Left renal cortex interstitium (tissue), 4 donors: Measurements from ENCODE around the gene CLEC4A. TPM values are rescaled to one million over a fixed set of nuclear protein-coding genes. Genes with fewer than 3 reads are reported as not detected.

Experiments used
- polyA plus RNA-seq, 4 donors: library from polyadenylated mRNA; unstranded; fragments of 120-200 nt; gene quantifications; one replicate each; pipeline ENCODE4 v1.2.1, GENCODE V29; 2013; ENCODE audit not compliant: insufficient read length in 4 of 4

Gene CLEC4A
- polyA plus RNA-seq, 4 donors = 1.3 to 3.5 (median 2.1) TPM

Other genes with a start within 250 kb of the CLEC4A start
- gene SLC2A3, start 187.4 kb upstream of the CLEC4A start, polyA plus RNA-seq = 10 to 100 TPM; 12.3 to 21.4 (median 17.8) TPM
- gene FOXJ2, start 90.9 kb upstream of the CLEC4A start, polyA plus RNA-seq = 10 to 100 TPM; 19.8 to 25.7 (median 20.9) TPM
- 1 to 10 TPM; 2.2 to 4.6 (median 3.2) TPM for gene C3AR1, start 57.3 kb upstream of the CLEC4A start, polyA plus RNA-seq
- gene NECAP1, start 41.3 kb upstream of the CLEC4A start, polyA plus RNA-seq = 10 to 100 TPM; 27.6 to 34.0 (median 31.1) TPM
- under 1 TPM in 1 of 4 donors, not detected in 3; 0.11 TPM for gene ZNF705A, start 33.4 kb downstream of the CLEC4A start, polyA plus RNA-seq
- gene FAM90A1, start 104.0 kb downstream of the CLEC4A start, polyA plus RNA-seq = 1 to 10 TPM; 1.1 to 2.6 (median 2.1) TPM